Hypothalamus (tissue), 51 donors: ENCODE measurements around the gene USP2.

Experiments
- DNase-seq, 51 donors: peaks; one replicate each; lab custom pipeline; 2025; lab: John Stamatoyannopoulos, UW

USP2 gene

DNA sequence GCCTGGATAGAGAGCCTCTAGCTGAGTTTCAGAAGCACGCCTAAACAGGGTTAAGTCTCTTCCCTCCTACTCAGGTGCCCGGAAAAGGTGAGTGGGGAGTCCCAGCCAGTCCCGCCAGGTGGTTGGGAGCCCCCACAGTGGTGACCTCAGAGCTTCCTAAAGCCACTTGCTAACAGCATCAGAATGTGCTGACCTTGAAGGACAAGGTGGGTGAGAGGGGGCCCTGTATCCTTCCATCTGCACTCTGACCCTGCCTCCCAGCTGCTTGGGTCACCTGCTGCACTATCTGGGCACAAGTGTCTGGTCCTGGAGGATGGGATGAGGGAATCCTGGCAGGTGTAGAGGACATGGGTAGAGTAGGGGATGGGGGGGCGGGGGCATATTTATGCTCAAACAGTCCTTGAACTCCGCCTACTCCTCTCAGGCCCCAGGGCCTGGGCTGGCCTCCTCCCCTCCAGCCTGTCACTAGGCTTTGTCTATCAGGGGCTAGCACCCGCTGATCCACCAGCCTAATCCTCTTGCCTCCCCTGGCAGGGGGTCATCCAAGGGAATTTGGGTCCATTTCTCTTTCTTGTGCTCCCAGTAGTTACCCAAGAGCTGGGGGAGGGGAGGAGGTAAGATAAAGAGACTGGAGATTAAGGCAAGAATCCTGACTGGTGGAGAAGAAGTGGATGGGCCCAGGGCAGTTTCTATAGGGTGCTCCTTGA lies 3.4 kb downstream of the USP2 start:
- DNase-seq = no peak

- DNase-seq = peak in 1 of 51 donors; percentile 33
Observed at GRCh38 chr11:119377112-119377901, 4.2 kb downstream of the USP2 start.

DNA sequence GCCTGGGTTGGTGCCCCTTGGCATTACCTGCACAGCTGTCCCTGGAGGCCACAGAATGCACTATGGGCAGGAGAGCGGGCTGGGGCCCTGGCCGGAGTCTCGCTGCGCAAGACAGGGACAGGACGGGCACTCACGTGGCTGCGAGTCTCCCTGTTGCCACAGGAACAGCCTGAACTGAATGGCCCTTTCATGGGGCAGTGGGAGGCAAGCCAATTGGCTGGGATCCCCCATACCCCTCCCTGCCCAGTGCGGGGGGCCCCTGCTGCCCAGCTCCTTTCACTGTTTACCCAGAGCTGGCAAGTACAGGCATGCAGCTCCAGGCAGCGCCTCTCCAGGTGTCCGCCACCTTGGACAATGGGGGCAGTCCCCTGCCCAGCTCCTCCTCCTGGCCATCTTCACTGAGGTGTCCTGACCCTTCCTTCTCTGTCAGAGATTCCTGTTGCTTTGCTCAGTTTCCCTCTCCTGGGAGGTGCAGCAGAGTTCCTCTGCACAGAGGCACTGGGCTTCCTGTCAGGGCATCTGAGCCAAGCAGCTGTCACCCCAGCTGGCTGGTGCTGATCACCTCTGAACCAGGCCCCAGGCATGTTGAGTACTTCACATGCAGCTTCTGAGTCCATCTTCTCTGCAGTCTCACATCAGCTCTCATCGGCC lies 5.2 kb downstream of the USP2 start:
- DNase-seq = peak; percentile 59 to 98 (median 92)

GRCh38 chr11:119375337-119376196 lies 5.9 kb downstream of the USP2 start:
- DNase-seq = peak in 45 of 51 donors; percentile 49 to 94 (median 83)

DNA sequence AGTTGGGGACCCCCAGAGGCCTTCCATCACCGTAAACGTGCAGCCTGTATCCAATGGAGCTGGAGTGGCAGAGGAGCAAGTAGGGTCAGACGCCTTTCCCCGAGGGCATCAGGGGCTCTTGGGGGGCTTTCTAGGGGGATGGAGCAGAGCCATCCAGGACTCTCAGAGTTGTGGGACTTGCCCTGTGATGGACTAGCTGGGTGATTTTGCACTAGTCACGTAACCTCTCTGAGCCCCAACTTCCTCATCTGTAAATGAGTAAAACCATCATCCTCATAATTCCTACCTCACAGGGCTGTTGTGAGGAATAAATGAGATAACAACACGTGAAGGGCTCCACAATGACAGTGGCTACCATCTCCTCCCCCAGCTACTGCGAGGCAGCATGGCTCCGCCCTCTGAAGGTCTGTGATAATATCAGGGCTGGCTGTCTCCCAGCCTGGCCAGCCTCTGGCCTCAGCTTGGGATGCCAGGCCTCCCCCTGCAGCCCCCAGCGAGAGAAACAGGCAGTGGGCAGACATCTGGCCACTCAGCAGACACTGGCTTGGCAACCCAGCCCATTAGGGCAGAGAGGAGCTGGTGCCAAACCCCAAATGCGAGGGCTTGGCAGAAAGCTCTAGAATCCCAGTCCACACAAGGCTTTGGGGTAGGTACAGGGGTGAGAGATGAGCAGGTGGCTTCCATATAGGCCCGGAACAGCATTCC lies 6.7 kb downstream of the USP2 start:
- DNase-seq = peak in 28 of 51 donors; percentile 42 to 82 (median 64)

DNA sequence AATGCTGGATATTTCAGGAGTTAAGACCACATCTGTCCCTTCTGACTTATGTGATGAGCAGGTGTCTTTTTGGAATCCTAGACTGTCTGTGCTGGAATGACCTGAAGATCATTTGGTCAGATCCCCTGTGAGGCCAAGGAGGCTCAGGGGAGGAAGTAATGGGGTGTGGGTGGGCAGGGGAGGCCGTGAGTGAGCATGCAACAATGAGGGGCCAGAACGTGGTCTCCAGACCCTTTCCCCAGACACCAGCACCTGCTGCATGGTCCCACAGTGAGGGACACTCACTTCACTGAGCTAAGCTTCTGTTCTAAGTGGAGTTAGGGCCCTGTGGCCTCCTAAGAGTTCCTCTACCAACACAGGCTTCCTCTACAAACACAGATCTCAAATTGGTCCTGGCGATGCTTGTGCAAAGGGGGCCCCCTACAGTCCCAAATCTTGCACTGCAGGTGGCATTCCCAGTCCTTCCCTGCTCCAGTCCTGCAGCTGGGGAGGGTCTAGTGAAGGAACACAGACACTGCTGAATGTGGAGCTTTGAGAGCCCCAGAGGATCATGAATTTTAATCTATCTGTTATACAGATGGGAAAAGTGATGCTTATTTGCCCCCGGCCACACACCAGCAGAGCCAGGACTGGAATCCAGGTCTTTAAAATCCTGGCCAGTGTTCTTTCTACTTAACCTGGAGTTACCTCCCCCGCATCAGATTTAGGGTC lies 7.4 kb downstream of the USP2 start:
- peak in 40 of 51 donors; percentile 36 to 88 (median 74) for DNase-seq

DNA sequence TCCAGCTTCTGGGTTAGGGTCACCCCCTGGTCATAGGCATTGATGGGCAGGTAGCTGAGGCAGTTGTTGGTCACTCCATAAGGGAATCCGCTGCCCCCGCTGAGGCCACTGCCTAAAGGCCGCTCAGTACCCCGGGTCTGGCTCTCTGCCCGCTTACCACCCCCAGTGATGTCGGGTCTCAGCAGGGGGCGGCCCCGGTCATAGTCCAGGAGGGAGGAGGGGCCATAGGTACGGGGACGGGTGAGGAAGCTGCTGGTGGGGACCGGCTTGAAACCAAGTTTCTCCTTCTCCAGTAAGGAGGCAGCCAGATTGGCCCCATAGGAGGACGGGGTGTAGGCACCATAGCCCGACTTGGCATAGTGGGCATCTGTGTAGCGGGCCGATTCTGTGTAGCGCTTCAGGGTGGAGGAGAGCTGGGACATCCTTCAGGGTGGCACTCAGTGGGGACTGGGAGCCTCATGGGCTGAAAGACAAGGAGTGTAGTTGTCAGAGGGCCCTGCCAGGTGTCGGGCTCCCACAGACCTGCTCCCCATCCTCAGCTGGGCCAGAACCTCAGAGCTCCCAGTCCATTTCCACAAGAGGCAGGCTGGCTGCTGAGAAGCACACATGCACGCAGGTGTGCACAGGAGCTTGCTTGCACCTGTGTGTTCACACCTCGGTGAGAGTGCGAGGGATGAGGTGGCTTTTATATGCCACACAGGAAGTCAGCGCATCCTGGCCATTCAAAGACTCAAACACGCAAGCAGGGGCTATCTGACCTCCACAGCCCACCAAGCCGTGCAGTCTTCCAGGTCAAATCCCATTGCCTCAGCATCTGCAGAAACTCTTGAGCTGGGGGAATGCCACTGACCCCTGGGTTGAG lies 8.2 kb downstream of the USP2 start:
- DNase-seq = no peak

DNA sequence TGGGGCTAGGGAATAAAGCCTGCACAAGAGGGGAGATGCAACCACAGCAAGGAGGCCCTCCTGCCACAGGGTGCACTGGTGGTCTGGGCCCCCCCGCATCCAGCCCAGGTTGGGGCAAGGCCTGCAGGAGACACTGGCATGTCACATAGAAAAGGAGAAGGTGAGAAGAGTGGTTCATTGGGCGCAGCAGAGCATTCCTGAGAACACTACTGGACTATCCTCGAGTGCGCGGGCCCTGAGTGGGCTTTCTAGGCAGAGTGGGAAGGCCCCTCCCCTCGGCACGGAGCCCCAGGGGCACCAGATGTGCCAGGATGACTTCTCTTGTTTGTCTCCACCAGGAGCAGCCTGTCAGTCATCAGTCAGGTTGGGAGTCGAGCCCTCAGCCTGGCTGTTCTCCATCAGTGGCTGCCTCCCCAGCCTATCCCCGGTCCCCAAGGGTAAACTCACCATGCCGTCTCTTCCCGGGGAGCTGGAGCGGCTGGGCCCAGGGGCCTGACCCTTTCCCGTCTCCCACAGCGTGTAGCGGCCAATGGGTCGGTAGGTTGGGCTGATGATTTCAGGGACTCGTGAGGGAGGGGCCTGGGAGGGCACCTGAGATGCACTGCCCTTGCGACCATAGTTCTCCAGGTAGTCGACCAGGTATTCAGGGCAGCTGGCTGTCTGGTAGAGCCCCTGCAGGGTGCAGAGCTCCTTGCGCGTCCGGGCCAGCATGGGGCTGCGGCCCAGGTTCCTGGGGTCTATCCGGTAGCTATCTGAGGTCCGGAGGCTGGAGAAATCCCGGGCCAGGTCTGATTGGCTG lies 9.0 kb downstream of the USP2 start:
- no peak for DNase-seq

DNA sequence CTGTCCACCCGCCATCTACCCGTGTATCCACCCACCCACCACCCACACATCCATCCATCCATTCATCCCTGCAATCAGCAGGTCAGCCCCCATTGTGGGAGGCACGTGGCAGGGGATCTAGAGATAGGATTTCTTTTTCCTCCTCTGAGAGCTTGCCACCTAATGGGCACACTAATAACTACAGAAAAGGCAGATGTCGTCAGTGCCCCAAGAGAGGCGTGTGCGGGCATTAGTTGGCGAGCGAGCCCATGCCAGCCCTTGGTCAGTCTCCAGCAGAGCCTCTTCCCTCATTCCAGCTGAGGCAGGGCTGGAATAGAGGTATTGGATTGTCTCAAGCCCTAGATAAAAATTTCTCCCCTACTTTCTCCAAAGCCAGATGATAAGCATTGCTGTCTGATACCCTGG lies 9.7 kb downstream of the USP2 start:
- peak in 24 of 51 donors; percentile 27 to 73 (median 50) for DNase-seq

- no peak for DNase-seq
Observed at GRCh38 chr11:119371067-119371601, 10.4 kb downstream of the USP2 start.

DNA sequence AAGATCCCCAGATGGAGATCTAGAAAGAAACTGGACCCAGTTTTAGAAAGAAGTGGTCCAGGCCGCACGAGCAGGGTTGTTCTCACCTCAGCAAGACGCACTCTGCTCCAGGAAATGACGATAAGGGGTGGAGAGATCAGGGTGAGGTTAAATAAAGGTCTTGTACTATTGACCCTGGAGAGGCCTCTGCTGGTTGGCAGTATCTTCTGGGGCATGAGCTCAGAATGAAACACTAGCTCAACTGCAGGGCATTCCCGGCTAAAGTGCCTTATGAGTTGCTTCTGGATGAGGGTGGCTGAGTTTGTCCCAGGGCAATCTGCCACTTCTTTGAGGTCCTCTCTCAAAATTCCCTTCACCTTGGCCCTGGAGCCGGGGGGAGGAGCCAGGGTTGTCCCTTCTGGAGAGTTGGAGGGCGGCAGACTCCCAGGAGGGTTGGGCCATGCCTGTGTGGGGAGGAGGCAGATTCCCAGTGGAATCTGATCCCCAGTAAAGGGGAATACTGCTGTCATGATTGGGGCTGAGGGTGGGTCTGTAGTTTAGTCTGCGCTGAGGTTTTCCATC lies 10.9 kb downstream of the USP2 start:
- DNase-seq = no peak

DNA sequence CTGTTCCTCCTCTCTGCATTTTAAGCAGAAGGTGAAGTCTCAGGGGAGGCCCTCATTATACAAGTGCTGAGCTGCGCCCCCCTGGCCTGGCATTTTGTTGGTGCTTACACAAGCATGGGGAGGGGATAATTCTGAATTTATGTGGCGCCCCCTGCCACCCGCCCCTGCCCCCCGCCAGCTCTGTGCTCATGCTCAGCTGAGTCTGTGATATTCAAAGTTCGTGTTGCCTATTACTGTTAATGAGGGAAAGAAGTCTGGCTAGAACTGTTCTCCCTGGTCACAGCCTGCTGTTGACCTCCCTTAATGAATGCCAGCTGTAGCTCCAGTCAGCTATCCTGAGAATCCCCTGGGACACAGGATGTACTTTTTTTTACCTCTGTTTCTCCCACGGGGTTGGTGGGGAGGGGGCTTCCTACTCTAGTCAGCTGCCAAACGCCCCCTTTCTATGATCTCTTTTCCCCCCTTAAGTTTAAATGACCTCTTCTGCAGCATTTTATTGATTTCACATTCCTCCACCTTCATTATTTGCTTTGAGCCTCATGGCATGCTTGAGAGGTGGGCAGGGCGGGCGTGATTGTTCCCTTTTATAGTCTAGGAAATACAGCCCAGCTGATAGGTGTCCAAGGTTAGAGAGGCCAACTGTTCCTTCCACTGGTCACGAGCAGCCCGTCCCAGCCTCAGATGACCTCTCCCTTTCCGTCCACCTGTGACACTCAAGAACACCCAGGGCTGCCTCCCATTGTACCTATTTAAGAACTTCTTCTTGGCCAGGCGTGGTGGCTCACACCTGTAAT lies 12.2 kb downstream of the USP2 start:
- DNase-seq = no peak

DNA sequence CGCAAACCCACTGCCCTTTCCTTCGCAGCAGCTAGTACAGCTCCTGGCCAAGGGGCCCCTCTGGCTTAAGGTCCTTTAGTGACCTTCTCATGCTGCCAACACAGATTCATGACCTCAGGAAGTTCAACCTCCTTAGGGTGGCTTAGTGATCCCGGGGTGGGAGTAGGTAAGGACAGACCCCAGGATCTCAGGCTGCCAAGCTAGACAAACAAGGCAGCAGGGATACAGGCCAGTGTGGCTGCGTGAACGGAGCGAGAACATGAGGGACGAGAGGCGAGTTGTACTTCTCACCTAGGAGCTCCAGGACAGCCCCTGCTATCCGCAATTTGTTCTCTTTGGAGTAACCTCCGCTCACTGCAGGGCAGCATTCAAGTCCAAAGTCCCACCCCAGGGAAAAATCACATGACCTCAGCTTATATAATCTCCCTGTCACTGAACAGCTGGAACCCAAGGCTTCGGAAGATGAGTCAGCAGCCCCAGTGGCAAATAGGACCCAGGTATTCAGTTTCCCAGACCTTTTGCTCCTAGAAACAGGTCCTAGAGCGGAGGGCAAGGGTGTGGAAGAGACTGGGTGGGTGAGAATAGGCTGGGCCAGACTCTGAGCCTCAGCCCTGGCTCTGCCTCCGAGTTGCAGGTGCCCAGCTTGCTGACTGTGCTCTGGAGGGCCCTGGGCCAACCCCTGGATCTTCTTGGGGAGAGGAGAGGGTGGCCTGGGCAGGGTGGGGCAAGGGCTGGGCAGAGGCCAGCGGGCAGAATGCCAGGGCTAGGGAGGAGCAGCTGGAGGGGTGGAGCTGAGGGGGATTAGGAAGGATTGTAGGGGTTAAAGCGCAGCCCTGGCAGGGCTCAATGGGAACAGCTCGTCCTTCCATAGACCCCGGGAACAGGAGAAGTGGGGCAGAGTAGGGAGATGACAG lies 13.1 kb downstream of the USP2 start:
- DNase-seq = peak in 17 of 51 donors; percentile 29 to 75 (median 52)

- peak in 1 of 51 donors; percentile 47 for DNase-seq
Observed at GRCh38 chr11:119367661-119368120, 13.8 kb downstream of the USP2 start.
